Measurements from ENCODE around the gene BMPR1B.

Gene BMPR1B

DNA sequence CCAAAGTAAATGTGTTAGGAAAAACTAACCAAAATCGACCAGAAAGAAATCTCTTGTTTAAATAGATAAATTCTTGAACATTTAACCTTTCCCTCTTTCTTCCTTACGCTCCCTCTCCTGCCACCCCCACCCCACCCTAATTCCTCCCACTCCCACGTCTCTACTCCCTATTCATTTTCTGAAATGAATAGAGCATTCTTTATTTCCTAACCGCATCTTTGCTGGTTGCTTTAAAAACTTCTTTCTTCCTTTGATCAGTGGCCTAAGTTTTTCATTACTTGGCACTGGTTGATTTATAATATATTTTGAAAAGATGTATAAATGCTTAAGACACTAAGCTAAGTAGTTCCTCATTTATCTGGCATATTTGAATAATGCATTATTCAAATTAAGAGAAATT, 33.9 kb downstream of the BMPR1B start:
- TF ChIP-seq ZFX (IDR thresholded peaks at IDR 0.05; ENCODE audit: borderline replicate concordance): no peak
- TF ChIP-seq, protein P1, sequence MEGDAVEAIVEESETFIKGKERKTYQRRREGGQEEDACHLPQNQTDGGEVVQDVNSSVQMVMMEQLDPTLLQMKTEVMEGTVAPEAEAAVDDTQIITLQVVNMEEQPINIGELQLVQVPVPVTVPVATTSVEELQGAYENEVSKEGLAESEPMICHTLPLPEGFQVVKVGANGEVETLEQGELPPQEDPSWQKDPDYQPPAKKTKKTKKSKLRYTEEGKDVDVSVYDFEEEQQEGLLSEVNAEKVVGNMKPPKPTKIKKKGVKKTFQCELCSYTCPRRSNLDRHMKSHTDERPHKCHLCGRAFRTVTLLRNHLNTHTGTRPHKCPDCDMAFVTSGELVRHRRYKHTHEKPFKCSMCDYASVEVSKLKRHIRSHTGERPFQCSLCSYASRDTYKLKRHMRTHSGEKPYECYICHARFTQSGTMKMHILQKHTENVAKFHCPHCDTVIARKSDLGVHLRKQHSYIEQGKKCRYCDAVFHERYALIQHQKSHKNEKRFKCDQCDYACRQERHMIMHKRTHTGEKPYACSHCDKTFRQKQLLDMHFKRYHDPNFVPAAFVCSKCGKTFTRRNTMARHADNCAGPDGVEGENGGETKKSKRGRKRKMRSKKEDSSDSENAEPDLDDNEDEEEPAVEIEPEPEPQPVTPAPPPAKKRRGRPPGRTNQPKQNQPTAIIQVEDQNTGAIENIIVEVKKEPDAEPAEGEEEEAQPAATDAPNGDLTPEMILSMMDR (IDR thresholded peaks at IDR 0.05): no peak
- H3K27ac ChIP-seq: no peak overlapping the region

DNA sequence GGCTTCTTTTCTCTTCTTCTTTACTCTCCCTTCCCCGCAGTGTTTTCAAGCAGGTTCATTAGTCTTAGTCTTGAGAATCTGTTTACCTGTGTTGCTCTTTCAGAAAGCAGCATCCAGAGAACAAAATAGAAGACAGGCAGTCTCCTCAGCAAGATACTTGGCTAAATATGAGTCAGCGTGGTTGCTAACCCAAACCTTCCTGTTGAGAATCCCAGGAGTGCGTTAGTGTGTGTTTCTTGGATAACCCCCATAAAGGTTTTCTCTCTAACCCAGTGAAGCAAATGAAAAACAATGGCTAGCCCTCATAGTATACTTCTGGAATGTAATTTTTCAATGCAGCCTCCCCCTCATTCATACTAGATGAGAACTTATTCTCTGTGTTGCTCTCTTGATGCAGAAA, 41.1 kb downstream of the BMPR1B start:
- TF ChIP-seq, protein P1 (IDR thresholded peaks at IDR 0.05): no peak
- no peak for TF ChIP-seq ZFX (IDR thresholded peaks at IDR 0.05; ENCODE audit: borderline replicate concordance)
- H3K27ac ChIP-seq: no peak overlapping the region

DNA sequence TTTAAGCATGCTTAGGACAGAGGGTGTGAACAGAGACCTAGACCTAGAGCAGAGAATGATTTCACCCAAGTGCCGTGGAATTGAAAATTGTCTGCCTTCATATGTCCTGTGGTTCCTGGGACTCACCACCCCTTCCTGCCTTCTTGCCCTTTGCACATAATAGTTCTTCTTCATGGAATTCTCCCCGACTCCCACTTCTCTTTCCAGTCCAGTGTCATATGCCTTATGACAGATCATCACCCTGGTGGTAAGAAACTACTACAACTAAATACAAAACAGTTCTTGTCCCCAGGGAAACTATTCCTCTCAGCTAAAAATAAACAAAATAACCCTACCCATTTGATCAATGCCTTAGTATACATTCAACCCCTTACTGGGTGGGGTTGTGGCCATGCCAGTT, 43.3 kb downstream of the BMPR1B start:
- TF ChIP-seq, protein P1 (IDR thresholded peaks at IDR 0.05): no peak
- TF ChIP-seq ZFX (IDR thresholded peaks at IDR 0.05; ENCODE audit: borderline replicate concordance): no peak
- no peak overlapping the region for H3K27ac ChIP-seq

DNA sequence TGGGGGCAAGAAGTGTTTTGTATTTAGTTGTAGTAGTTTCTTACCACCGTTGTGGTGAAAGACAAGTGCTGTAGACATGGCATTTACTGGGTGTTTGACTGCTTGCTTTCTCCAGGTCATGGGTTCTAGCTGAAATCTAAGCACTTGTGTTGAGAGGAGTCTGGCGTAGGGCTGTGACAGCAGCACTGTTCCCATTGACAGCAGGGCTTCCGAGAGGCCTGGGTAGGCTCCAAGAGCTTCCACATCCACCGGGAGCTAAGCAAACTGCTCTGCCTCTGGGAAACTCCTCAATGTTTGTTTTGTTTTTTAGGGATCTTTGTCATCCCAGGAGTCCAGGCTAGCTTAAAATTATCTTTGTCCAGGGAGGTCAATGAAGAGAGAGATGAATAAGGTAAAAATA, 44.3 kb downstream of the BMPR1B start:
- no peak for TF ChIP-seq ZFX (IDR thresholded peaks at IDR 0.05; ENCODE audit: borderline replicate concordance)
- TF ChIP-seq, protein P1 (IDR thresholded peaks at IDR 0.05): no peak
- H3K27ac ChIP-seq: no peak overlapping the region

DNA sequence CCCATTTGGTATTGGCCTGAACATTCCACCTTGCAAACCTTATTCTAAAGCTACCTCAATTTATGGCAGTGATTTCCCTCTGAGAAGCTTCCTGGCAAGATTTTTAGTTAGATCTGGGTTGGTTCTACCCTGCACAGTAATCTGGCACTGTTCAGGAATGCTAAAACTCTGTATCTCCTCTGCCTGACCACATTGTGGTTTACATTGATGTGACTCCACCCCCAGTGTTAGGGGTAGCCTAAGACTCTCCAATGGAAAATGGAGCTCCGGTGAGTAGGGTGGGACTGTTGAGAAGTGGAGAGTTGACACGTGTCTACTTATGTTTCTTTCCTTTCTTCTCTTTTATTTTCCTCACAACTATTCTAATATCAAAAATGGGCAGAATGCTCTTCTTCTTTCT, 45.4 kb downstream of the BMPR1B start:
- H3K27ac ChIP-seq: no peak overlapping the region

DNA sequence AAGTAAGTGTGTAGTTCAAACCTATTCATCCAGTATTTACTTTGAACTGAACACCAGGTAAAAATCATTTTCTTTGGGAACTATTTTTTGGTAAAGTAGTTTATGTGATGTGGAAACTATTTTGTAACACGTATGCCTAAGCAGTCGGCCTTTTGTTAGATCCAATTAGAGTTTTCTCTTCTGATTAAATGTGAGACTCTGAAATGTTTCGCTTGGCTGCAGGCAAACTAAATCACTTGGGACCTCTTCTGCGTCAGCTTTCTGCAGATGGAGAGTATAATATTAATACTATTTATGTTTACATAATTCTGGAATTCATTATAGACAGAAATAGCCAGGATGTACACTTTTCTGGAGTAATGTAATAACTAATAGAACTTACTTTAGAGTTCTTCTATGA, 46.9 kb downstream of the BMPR1B start:
- TF ChIP-seq, protein P1 (IDR thresholded peaks at IDR 0.05): no peak
- TF ChIP-seq ZFX (IDR thresholded peaks at IDR 0.05; ENCODE audit: borderline replicate concordance): no peak
- H3K27ac ChIP-seq: no peak overlapping the region

More for the DNA sequence above, 45.4 kb downstream of the BMPR1B start:
- TF ChIP-seq, protein P1 (IDR thresholded peaks at IDR 0.05): no peak
- TF ChIP-seq ZFX (IDR thresholded peaks at IDR 0.05; ENCODE audit: borderline replicate concordance): no peak

DNA sequence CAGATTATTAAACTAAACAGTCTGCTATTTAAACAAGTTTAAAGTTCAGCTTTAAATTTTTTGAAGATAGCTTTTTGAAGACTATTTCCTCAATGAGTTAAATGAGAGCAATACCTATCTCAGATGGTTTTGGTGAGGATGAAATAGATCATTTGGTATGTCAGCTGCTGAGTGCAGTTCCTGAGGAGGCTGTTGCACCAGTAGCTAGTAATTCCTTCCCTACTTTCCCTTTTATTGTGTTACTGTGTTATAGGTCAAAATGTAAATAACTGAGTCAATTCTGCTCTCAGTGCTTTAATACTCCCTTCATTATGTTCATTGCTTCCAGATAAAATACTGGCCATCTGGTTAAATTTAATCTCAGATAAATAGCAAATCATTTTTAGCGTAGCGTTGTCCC, 48.6 kb downstream of the BMPR1B start:
- no peak overlapping the region for H3K27ac ChIP-seq
- TF ChIP-seq ZFX (IDR thresholded peaks at IDR 0.05; ENCODE audit: borderline replicate concordance): no peak
- TF ChIP-seq, protein P1 (IDR thresholded peaks at IDR 0.05): no peak
